Measurements from ENCODE around the gene ACTL6B. TPM values are rescaled to one million over a fixed set of nuclear protein-coding genes. Genes with fewer than 3 reads are reported as not detected.

The ACTL6B gene
- total RNA-seq, 1 experiment from 2014 or later, result not detected

- DNase-seq, result no peak
- Histone ChIP-seq H3K79me2 (ENCODE audit: low read depth) (no peaks in the 10 kb centered on the region), H3K4me1 (replicated peaks; ENCODE audit: insufficient read depth) (peaks cover 11% of the 10 kb centered on the region), H3K36me3 (ENCODE audit: low read depth) (no peaks in the 10 kb centered on the region), H3F3A (ENCODE audit: insufficient read depth, low read depth) (peaks cover 23% of the 10 kb centered on the region; the same call in 1 of the 2 replicates), H3K4me3 (no peak overlapping the region), H3K27me3 (ENCODE audit: insufficient read depth, low read depth) (no peaks in the 10 kb centered on the region), H3K27ac (no peak overlapping the region), H3K4me2 (no peak overlapping the region), H3K9me2 (ENCODE audit: insufficient read depth) (no peaks in the 10 kb centered on the region), H2AFZ (no peak overlapping the region), H3K9me3 (ENCODE audit: insufficient read depth, low read depth) (no peaks in the 10 kb centered on the region), H4K20me1 (ENCODE audit: insufficient read depth) (no peaks in the 10 kb centered on the region)
- POLR2A ChIA-PET (ENCODE audit: unreplicated experiment), result no interaction called here
- no TSS peak for BruUV-seq (replicated peaks)
- TF ChIP-seq EZH2 (IDR thresholded peaks at IDR 0.05; ENCODE audit: low read depth) (no peak), CTCF (conservative IDR thresholded peaks at IDR 0.05) (no peak)
- intact Hi-C loops (cut with micrococcal nuclease; ENCODE audit: unreplicated experiment), result no loop called here
- CTCF ChIA-PET, result no interaction called here
Observed at GRCh38 chr7:100654908-100655831, 1.1 kb downstream of the ACTL6B start.

- Histone ChIP-seq H3K4me3 (no peak overlapping the region), H3K4me1 (replicated peaks; ENCODE audit: insufficient read depth) (peaks cover 17% of the 10 kb centered on the region), H3K27ac (no peak overlapping the region), H4K20me1 (ENCODE audit: insufficient read depth) (no peaks in the 10 kb centered on the region), H3K9me2 (ENCODE audit: insufficient read depth) (no peaks in the 10 kb centered on the region), H3K27me3 (ENCODE audit: insufficient read depth, low read depth) (no peaks in the 10 kb centered on the region), H3K36me3 (ENCODE audit: low read depth) (no peaks in the 10 kb centered on the region), H2AFZ (no peak overlapping the region), H3K4me2 (peak overlapping the region; percentile 33), H3K79me2 (ENCODE audit: low read depth) (no peaks in the 10 kb centered on the region), H3F3A (ENCODE audit: insufficient read depth, low read depth) (peaks cover 27% of the 10 kb centered on the region; the same call in 1 of the 2 replicates), H3K9me3 (ENCODE audit: insufficient read depth, low read depth) (no peaks in the 10 kb centered on the region)
- POLR2A ChIA-PET (ENCODE audit: unreplicated experiment), result interaction anchor here (0.5 to 0.7 kb wide), 3 partner anchors 24 to 96 kb away, joined by 3 to 5 read pairs (median 5); partner anchors contain the start of gene MOSPD3
- intact Hi-C loops (cut with micrococcal nuclease; ENCODE audit: unreplicated experiment), result no loop called here
- no TSS peak for BruUV-seq (replicated peaks)
- no peak for TF ChIP-seq EZH2 (IDR thresholded peaks at IDR 0.05; ENCODE audit: low read depth)
- no peak for TF ChIP-seq CTCF (conservative IDR thresholded peaks at IDR 0.05)
- DNase-seq, result peak; percentile 49 to 80
- CTCF ChIA-PET, result interaction anchor here (0.5 kb wide), 1 partner anchor 467 kb away, joined by 3 read pairs; no protein-coding TSS in a partner anchor
Observed at GRCh38 chr7:100649826-100650565, 6.3 kb downstream of the ACTL6B start.

GRCh38 chr7:100642534-100642907, 13.7 kb downstream of the ACTL6B start:
- BruUV-seq (replicated peaks), result no TSS peak
- no peak for TF ChIP-seq CTCF (conservative IDR thresholded peaks at IDR 0.05)
- CTCF ChIA-PET, result interaction anchor here (0.9 kb wide), 1 partner anchor 49 kb away, joined by 3 read pairs; no protein-coding TSS in a partner anchor

More at GRCh38 chr7:100642534-100642907, 13.7 kb downstream of the ACTL6B start:
- Histone ChIP-seq H3K4me2 (no peak overlapping the region), H3K4me3 (no peak overlapping the region), H4K20me1 (ENCODE audit: insufficient read depth) (no peaks in the 10 kb centered on the region), H3K27ac (no peak overlapping the region), H3K9me2 (ENCODE audit: insufficient read depth) (no peaks in the 10 kb centered on the region), H3K9me3 (ENCODE audit: insufficient read depth, low read depth) (no peaks in the 10 kb centered on the region), H2AFZ (no peak overlapping the region), H3K27me3 (ENCODE audit: insufficient read depth, low read depth) (no peaks in the 10 kb centered on the region), H3K79me2 (ENCODE audit: low read depth) (no peaks in the 10 kb centered on the region), H3K36me3 (ENCODE audit: low read depth) (no peaks in the 10 kb centered on the region), H3F3A (ENCODE audit: insufficient read depth, low read depth) (peaks cover 7% of the 10 kb centered on the region; the same call in 1 of the 2 replicates), H3K4me1 (replicated peaks; ENCODE audit: insufficient read depth) (no peaks in the 10 kb centered on the region)
- DNase-seq, result peak in 1 of 2 experiments; percentile 39
- POLR2A ChIA-PET (ENCODE audit: unreplicated experiment), result no interaction called here
- intact Hi-C loops (cut with micrococcal nuclease; ENCODE audit: unreplicated experiment), result no loop called here

Measured in PC-9 (cell line).